Measurements from ENCODE around the gene STK36. TPM values are rescaled to one million over a fixed set of nuclear protein-coding genes. Genes with fewer than 3 reads are reported as not detected.

The STK36 gene
- total RNA-seq, 1 donor, result 25.7 TPM

- no peaks in the 10 kb centered on the region for H3K9me3 ChIP-seq (ENCODE audit: low read depth, low read length)
- peak; percentile 99 for DNase-seq (ENCODE audit: insufficient read length, low spot score, missing footprints)
- peak within 1 kb of the TSS; percentile 81 for H3K27ac ChIP-seq (ENCODE audit: low read depth, low read length)
- H3K4me3 ChIP-seq (ENCODE audit: insufficient read depth, low read length), result peak within 1 kb of the TSS; percentile 87
- H3K27me3 ChIP-seq (ENCODE audit: insufficient read depth, low read length), result no peaks in the 10 kb centered on the region
- H3K4me1 ChIP-seq (ENCODE audit: insufficient read depth, low read length), result peaks cover 11% of the 10 kb centered on the region
- H3K36me3 ChIP-seq (ENCODE audit: insufficient read depth, low read length), result no peaks in the 10 kb centered on the region
- peak within 1 kb of the TSS; percentile 96 for H2AFZ ChIP-seq (ENCODE audit: low read length)
- H4K20me1 ChIP-seq (ENCODE audit: insufficient read depth, low read length), result peaks cover 4% of the 10 kb centered on the region
- peak within 1 kb of the TSS; percentile 98 for H3K4me2 ChIP-seq (ENCODE audit: insufficient read depth, low read length)
- peaks cover 39% of the 10 kb centered on the region for H3K79me2 ChIP-seq (ENCODE audit: insufficient read depth, low read length)
- TF ChIP-seq, protein P1, sequence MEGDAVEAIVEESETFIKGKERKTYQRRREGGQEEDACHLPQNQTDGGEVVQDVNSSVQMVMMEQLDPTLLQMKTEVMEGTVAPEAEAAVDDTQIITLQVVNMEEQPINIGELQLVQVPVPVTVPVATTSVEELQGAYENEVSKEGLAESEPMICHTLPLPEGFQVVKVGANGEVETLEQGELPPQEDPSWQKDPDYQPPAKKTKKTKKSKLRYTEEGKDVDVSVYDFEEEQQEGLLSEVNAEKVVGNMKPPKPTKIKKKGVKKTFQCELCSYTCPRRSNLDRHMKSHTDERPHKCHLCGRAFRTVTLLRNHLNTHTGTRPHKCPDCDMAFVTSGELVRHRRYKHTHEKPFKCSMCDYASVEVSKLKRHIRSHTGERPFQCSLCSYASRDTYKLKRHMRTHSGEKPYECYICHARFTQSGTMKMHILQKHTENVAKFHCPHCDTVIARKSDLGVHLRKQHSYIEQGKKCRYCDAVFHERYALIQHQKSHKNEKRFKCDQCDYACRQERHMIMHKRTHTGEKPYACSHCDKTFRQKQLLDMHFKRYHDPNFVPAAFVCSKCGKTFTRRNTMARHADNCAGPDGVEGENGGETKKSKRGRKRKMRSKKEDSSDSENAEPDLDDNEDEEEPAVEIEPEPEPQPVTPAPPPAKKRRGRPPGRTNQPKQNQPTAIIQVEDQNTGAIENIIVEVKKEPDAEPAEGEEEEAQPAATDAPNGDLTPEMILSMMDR (IDR thresholded peaks at IDR 0.05; ENCODE audit: extremely low read depth, low read depth, low read length), result peak; percentile 69
Measured at GRCh38 chr2:218710687-218711549, 39.0 kb downstream of the STK36 start, which contains the start of gene TTLL4. TSS of gene TTLL4 (plus strand) at chr2:218710835. CDS start at chr2:218737677, 26,842 bp downstream.

- peak overlapping the region; percentile 95 for H2AFZ ChIP-seq (ENCODE audit: low read length)
- no peaks in the 10 kb centered on the region for H3K36me3 ChIP-seq (ENCODE audit: insufficient read depth, low read length)
- H3K4me2 ChIP-seq (ENCODE audit: insufficient read depth, low read length), result peak overlapping the region; percentile 98
- peak overlapping the region; percentile 87 for H3K4me3 ChIP-seq (ENCODE audit: insufficient read depth, low read length)
- H3K4me1 ChIP-seq (ENCODE audit: insufficient read depth, low read length), result peaks cover 10% of the 10 kb centered on the region
- DNase-seq (ENCODE audit: insufficient read length, low spot score, missing footprints), result peak; percentile 74
- H3K79me2 ChIP-seq (ENCODE audit: insufficient read depth, low read length), result peaks cover 39% of the 10 kb centered on the region
- peaks cover 4% of the 10 kb centered on the region for H4K20me1 ChIP-seq (ENCODE audit: insufficient read depth, low read length)
- peak overlapping the region; percentile 81 for H3K27ac ChIP-seq (ENCODE audit: low read depth, low read length)
- H3K27me3 ChIP-seq (ENCODE audit: insufficient read depth, low read length), result no peaks in the 10 kb centered on the region
- H3K9me3 ChIP-seq (ENCODE audit: low read depth, low read length), result no peaks in the 10 kb centered on the region
- TF ChIP-seq, protein P1 (IDR thresholded peaks at IDR 0.05; ENCODE audit: extremely low read depth, low read depth, low read length), result no peak
Measured at GRCh38 chr2:218711550-218711929, 39.7 kb downstream of the STK36 start.

DNA sequence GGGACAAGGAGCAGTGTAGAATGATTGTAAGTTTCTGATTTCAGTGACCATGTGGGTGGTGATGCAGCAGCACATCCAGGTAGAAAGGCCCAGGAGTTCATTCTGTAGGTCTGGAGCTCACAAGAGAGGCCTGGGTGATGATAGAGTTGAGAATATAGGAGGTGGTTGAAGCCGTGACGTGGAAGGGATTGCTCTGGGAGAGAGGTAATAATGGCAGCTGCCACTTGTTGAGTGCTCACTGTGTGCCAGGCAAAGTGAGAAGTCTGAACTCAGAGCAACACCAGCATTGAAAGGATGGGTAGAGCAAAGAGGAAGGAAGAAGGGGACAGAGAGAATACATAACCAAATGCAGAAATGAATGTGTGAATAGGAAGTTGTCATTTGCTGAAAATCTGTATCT, 42.0 kb downstream of the STK36 start:
- H3K79me2 ChIP-seq (ENCODE audit: insufficient read depth, low read length), result peaks cover 52% of the 10 kb centered on the region
- no peaks in the 10 kb centered on the region for H3K36me3 ChIP-seq (ENCODE audit: insufficient read depth, low read length)
- no peak overlapping the region for H2AFZ ChIP-seq (ENCODE audit: low read length)
- no peaks in the 10 kb centered on the region for H3K9me3 ChIP-seq (ENCODE audit: low read depth, low read length)
- no peak overlapping the region for H3K27ac ChIP-seq (ENCODE audit: low read depth, low read length)
- H4K20me1 ChIP-seq (ENCODE audit: insufficient read depth, low read length), result peaks cover 4% of the 10 kb centered on the region
- H3K4me2 ChIP-seq (ENCODE audit: insufficient read depth, low read length), result no peak overlapping the region
- DNase-seq (ENCODE audit: insufficient read length, low spot score, missing footprints), result no peak
- H3K4me1 ChIP-seq (ENCODE audit: insufficient read depth, low read length), result peaks cover 19% of the 10 kb centered on the region
- TF ChIP-seq, protein P1 (IDR thresholded peaks at IDR 0.05; ENCODE audit: extremely low read depth, low read depth, low read length), result no peak
- H3K27me3 ChIP-seq (ENCODE audit: insufficient read depth, low read length), result no peaks in the 10 kb centered on the region
- no peak overlapping the region for H3K4me3 ChIP-seq (ENCODE audit: insufficient read depth, low read length)

DNA sequence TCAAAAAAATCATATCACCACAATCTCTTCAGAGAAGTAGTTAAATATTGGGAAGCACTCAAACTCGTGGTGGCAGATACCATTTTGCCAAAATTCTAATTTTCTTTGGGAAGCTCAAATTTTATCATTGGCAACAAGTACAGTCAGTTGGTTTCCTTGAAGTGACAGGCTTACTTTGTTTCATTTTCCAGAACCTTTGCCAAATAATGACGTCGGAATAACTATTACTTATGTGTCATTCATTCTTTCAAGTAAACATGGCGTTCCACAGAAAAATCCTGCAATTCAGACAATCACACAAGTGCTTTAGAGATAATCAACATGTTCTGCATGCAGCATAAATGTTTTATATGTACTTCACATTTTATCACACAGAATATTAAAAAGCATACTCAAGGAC, 44.2 kb downstream of the STK36 start:
- Histone ChIP-seq H3K9me3 (ENCODE audit: low read depth, low read length) (no peaks in the 10 kb centered on the region), H3K36me3 (ENCODE audit: insufficient read depth, low read length) (no peaks in the 10 kb centered on the region), H3K79me2 (ENCODE audit: insufficient read depth, low read length) (peaks cover 71% of the 10 kb centered on the region), H2AFZ (ENCODE audit: low read length) (no peak overlapping the region), H3K27ac (ENCODE audit: low read depth, low read length) (peak overlapping the region; percentile 44), H3K4me2 (ENCODE audit: insufficient read depth, low read length) (no peak overlapping the region), H3K4me3 (ENCODE audit: insufficient read depth, low read length) (no peak overlapping the region), H3K4me1 (ENCODE audit: insufficient read depth, low read length) (peaks cover 19% of the 10 kb centered on the region), H4K20me1 (ENCODE audit: insufficient read depth, low read length) (peaks cover 4% of the 10 kb centered on the region), H3K27me3 (ENCODE audit: insufficient read depth, low read length) (no peaks in the 10 kb centered on the region)
- peak; percentile 76 for DNase-seq (ENCODE audit: insufficient read length, low spot score, missing footprints)
- TF ChIP-seq, protein P1 (IDR thresholded peaks at IDR 0.05; ENCODE audit: extremely low read depth, low read depth, low read length), result no peak

Data from osteoblast (primary cell).